Glutamatergic neuron (in vitro differentiated cells): Measurements from ENCODE around the gene DERL2. TPM values are rescaled to one million over a fixed set of nuclear protein-coding genes. Genes with fewer than 3 reads are reported as not detected.

Experiments used
- DNase-seq: peaks from one replicate; pipeline ENCODE4 v3.0.0; 2022
- H3K27ac Mint-ChIP-seq: one replicate; pipeline ENCODE4 v1.8.0; 2020; ENCODE audit warnings: mild to moderate bottlenecking, mixed read lengths, inconsistent platforms; ENCODE audit not compliant: unreplicated experiment
- H3K27me3 Mint-ChIP-seq: one replicate; pipeline ENCODE4 v1.8.0; 2020; ENCODE audit warnings: mild to moderate bottlenecking, moderate library complexity, mixed read lengths, inconsistent platforms; ENCODE audit not compliant: unreplicated experiment
- H3K36me3 Mint-ChIP-seq: one replicate; pipeline ENCODE4 v1.8.0; 2020; ENCODE audit warnings: mild to moderate bottlenecking, mixed read lengths, inconsistent platforms; ENCODE audit not compliant: unreplicated experiment
- H3K4me1 Mint-ChIP-seq: one replicate; pipeline ENCODE4 v1.8.0; 2020; ENCODE audit warnings: mild to moderate bottlenecking, low read depth, mixed read lengths, inconsistent platforms; ENCODE audit not compliant: unreplicated experiment
- H3K4me3 Mint-ChIP-seq: one replicate; pipeline ENCODE4 v1.8.0; 2020; ENCODE audit warnings: mild to moderate bottlenecking, mixed read lengths, inconsistent platforms; ENCODE audit not compliant: unreplicated experiment
- H3K9me3 Mint-ChIP-seq: one replicate; pipeline ENCODE4 v1.8.0; 2020; ENCODE audit warnings: mild to moderate bottlenecking, moderate library complexity, mixed read lengths, inconsistent platforms; ENCODE audit not compliant: unreplicated experiment
- total RNA-seq: library from RNA; stranded (reverse); fragmentation: NEBNext Ultra II Directional; extraction: Animal tissue kit (Norgen Biotek cat#: 25700); gene quantifications from one replicate; pipeline ENCODE4 v1.2.1, GENCODE V29; 2021; ENCODE audit not compliant: unreplicated experiment
- TF ChIP-seq, protein P1 (sequence below): fragments of 200-600 bp; sonication (generic); IDR thresholded peaks from one replicate; pipeline ENCODE4 v1.5.0; 2021; ENCODE audit not compliant: partially characterized antibody, unreplicated experiment

Gene DERL2
- total RNA-seq, 1 donor from 2014 or later: 56.1 TPM

DNA sequence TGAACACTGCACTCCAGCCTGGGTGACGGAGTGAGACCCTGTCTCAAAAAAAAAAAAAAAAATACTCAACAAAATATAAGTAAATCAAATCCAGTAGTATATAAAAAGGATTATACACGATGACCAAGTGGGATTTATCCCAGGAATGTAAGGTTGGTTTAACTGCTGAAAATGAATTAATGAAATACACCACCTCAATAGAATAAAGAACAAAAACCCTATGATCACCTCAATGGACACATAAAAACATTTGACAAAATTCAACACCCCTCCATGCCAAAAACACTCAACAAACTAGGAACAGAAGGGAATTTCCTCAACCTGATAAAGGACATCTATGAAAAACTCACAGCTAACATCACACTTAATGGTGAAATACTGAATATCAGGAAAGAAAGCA lies 7.0 kb upstream of the DERL2 start:
- no peaks in the 10 kb centered on the region for H3K9me3 Mint-ChIP-seq
- peaks cover 6% of the 10 kb centered on the region for H3K36me3 Mint-ChIP-seq
- H3K27me3 Mint-ChIP-seq: no peaks in the 10 kb centered on the region
- TF ChIP-seq, protein P1, sequence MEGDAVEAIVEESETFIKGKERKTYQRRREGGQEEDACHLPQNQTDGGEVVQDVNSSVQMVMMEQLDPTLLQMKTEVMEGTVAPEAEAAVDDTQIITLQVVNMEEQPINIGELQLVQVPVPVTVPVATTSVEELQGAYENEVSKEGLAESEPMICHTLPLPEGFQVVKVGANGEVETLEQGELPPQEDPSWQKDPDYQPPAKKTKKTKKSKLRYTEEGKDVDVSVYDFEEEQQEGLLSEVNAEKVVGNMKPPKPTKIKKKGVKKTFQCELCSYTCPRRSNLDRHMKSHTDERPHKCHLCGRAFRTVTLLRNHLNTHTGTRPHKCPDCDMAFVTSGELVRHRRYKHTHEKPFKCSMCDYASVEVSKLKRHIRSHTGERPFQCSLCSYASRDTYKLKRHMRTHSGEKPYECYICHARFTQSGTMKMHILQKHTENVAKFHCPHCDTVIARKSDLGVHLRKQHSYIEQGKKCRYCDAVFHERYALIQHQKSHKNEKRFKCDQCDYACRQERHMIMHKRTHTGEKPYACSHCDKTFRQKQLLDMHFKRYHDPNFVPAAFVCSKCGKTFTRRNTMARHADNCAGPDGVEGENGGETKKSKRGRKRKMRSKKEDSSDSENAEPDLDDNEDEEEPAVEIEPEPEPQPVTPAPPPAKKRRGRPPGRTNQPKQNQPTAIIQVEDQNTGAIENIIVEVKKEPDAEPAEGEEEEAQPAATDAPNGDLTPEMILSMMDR: no peak
- no peak overlapping the region for H3K27ac Mint-ChIP-seq
- no peaks in the 10 kb centered on the region for H3K4me1 Mint-ChIP-seq
- DNase-seq: no peak
- no peak overlapping the region for H3K4me3 Mint-ChIP-seq

DNA sequence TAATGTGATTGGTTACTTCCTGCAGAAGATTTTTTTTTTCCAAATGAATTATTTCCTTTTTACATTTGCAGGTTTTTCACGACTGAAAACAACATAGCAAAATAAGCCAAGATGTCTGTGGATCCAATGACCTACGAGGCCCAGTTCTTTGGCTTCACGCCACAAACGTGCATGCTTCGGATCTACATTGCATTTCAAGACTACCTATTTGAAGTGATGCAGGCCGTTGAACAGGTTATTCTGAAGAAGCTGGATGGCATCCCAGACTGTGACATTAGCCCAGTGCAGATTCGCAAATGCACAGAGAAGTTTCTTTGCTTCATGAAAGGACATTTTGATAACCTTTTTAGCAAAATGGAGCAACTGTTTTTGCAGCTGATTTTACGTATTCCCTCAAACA lies 2.8 kb upstream of the DERL2 start:
- DNase-seq: no peak
- peaks cover 6% of the 10 kb centered on the region for H3K9me3 Mint-ChIP-seq
- TF ChIP-seq, protein P1: no peak

DNA sequence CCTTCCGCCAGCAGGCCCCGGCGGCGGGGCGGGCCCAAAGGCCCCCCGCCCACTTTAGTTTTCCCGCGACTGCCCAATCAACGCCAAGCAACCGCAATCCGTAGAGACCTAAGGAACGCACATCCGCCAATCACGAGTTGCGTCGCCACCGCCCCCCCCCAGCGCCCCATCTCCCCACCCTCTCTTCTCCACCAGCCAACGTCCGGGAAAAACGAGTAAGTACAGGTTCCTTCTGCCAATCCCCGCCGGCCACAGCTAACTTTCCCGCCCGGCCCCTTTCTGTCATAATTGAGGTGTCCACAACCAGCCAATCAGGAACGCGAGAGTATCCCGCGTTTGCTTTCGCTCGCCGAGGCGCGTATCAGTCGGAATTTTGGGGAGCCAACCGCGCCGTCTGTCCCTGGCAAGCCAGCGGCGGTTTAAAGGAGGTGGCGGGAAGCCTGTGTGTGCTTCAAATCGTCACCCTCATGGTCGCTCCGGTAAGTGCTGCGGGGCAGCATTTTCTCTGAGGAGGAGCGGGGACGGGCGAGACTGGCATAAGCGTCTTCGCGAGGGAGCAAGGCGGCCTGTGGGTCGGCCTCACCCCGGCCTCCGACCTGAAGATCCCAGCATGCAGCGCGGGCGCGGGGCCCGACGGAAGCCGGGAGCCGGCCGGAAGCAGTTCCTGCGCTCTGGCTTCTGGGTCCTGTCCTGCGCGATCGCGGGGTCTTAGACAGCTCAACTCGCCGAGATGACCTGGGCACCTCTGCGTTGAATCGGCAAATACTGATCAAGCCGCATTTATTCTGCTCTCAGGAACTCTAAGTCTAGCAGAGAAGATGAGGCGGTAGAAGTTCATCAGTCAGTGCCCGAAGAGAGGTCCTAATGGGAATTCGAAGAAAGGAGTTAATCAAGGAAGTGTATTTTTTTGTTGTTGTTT lies 487 bp upstream of the DERL2 start, which contains the start of gene MIS12:
Gene MIS12, plus strand, starts transcription at position 361 of the 919 bp plus-strand sequence. CDS start 2,297 bp downstream, outside the sequence.
- H3K27ac Mint-ChIP-seq: peak within 1 kb of the TSS; percentile 93
- no peaks in the 10 kb centered on the region for H3K36me3 Mint-ChIP-seq
- peaks cover 3% of the 10 kb centered on the region for H3K27me3 Mint-ChIP-seq
- peaks cover 7% of the 10 kb centered on the region for H3K4me1 Mint-ChIP-seq
- H3K4me3 Mint-ChIP-seq: peak within 1 kb of the TSS; percentile 100
- TF ChIP-seq, protein P1: no peak
- H3K9me3 Mint-ChIP-seq: peaks cover 6% of the 10 kb centered on the region
- DNase-seq: peak; percentile 94

More for the DNA sequence above, 2.8 kb upstream of the DERL2 start:
- Mint-ChIP-seq H3K27ac (no peak overlapping the region), H3K4me3 (no peak overlapping the region), H3K27me3 (peaks cover 3% of the 10 kb centered on the region), H3K4me1 (peaks cover 7% of the 10 kb centered on the region), H3K36me3 (peaks cover 5% of the 10 kb centered on the region)

DNA sequence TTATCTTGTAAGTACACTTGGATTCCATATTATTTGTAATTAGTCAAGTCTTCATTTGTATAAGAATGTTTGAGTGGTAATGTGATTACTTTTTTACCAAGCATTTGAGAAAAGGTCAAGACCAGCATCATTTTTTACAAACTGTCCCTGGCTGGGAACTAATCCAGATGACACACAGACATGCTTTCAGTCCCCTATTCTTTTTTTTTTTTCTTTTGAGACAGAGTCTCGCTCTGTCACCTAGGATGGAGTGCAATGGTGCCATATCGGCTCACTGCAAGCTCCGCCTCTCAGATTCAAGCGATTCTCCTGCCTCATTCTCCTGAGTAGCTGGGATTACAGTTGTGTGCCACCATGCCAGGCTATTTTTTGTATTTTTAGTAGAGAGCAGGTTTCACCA lies 4.5 kb downstream of the DERL2 start:
- Mint-ChIP-seq H3K4me3 (no peak overlapping the region), H3K27me3 (no peaks in the 10 kb centered on the region), H3K27ac (no peak overlapping the region), H3K36me3 (peaks cover 5% of the 10 kb centered on the region), H3K9me3 (peaks cover 6% of the 10 kb centered on the region), H3K4me1 (peaks cover 3% of the 10 kb centered on the region)
- TF ChIP-seq, protein P1: no peak
- no peak for DNase-seq

DNA sequence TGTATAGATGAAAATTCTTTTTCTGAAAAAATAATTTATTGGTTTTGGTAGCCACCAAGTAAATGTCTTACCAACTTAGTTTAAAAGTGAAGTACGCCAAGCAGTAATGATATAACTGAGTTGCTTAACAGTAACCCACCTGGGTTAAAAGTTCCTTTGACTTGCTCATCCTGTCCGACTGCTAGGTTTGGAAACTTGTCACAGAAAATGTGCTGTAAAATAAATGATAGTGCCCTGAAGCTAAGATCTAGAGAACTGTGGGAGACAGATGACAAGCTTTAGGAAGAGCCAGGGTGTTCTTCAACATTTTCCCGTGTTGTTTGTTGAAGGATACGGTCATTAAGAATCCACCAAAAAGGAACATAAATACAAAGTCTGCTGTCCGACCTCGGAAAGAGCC lies 5.0 kb downstream of the DERL2 start:
- Mint-ChIP-seq H3K4me1 (peaks cover 3% of the 10 kb centered on the region), H3K36me3 (peaks cover 5% of the 10 kb centered on the region), H3K27ac (no peak overlapping the region), H3K27me3 (no peaks in the 10 kb centered on the region), H3K4me3 (no peak overlapping the region), H3K9me3 (peaks cover 6% of the 10 kb centered on the region)
- TF ChIP-seq, protein P1: no peak
- DNase-seq: no peak
